KOPT-K1 (cell line): ENCODE measurements around the gene VAPB.

Experiments
- H3K27ac ChIP-seq: fragments of 200-600 bp; sonication (generic); 2 replicates; pipeline ENCODE4 v1.5.1; 2016; ENCODE audit warnings: antibody characterized with exemption, mild to moderate bottlenecking, low read depth, low read length; ENCODE audit not compliant: poor library complexity, severe bottlenecking
- H3K36me3 ChIP-seq: fragments of 200-600 bp; sonication (generic); 2 replicates; pipeline ENCODE4 v1.5.1; 2017; ENCODE audit warnings: antibody characterized with exemption, mild to moderate bottlenecking, low read length, moderate library complexity; ENCODE audit not compliant: insufficient read depth
- H3K9me3 ChIP-seq: fragments of 200-600 bp; sonication (generic); 2 replicates; pipeline ENCODE4 v1.5.1; 2017; ENCODE audit warnings: antibody characterized with exemption, low read length, mild to moderate bottlenecking; ENCODE audit not compliant: insufficient read depth, poor library complexity, severe bottlenecking

Gene VAPB

GRCh38 chr20:58392286-58392685 lies 3.3 kb downstream of the VAPB start:
- H3K9me3 ChIP-seq = no peaks in the 10 kb centered on the region
- peaks cover 40% of the 10 kb centered on the region for H3K36me3 ChIP-seq
- H3K27ac ChIP-seq = no peak overlapping the region

GRCh38 chr20:58393299-58393698 lies 4.3 kb downstream of the VAPB start:
- H3K36me3 ChIP-seq = peaks cover 40% of the 10 kb centered on the region

GRCh38 chr20:58394801-58395200 lies 5.8 kb downstream of the VAPB start:
- Histone ChIP-seq H3K27ac (no peak overlapping the region), H3K9me3 (no peaks in the 10 kb centered on the region), H3K36me3 (peaks cover 43% of the 10 kb centered on the region)

More at GRCh38 chr20:58393299-58393698, 4.3 kb downstream of the VAPB start:
- Histone ChIP-seq H3K27ac (no peak overlapping the region), H3K9me3 (no peaks in the 10 kb centered on the region)

GRCh38 chr20:58395604-58396003 lies 6.6 kb downstream of the VAPB start:
- no peaks in the 10 kb centered on the region for H3K9me3 ChIP-seq
- no peak overlapping the region for H3K27ac ChIP-seq
- peaks cover 39% of the 10 kb centered on the region for H3K36me3 ChIP-seq

- no peaks in the 10 kb centered on the region for H3K9me3 ChIP-seq
- H3K36me3 ChIP-seq = peaks cover 21% of the 10 kb centered on the region
- no peak overlapping the region for H3K27ac ChIP-seq
Observed at GRCh38 chr20:58397429-58397828, 8.4 kb downstream of the VAPB start.

- H3K36me3 ChIP-seq = peaks cover 15% of the 10 kb centered on the region
- H3K27ac ChIP-seq = no peak overlapping the region
- no peaks in the 10 kb centered on the region for H3K9me3 ChIP-seq
Observed at GRCh38 chr20:58398254-58398653, 9.2 kb downstream of the VAPB start.

GRCh38 chr20:58399926-58400325 lies 10.9 kb downstream of the VAPB start:
- Histone ChIP-seq H3K36me3 (peaks cover 5% of the 10 kb centered on the region; the same call in 1 of the 2 replicates), H3K9me3 (no peaks in the 10 kb centered on the region), H3K27ac (no peak overlapping the region)

GRCh38 chr20:58401162-58401561 lies 12.1 kb downstream of the VAPB start:
- Histone ChIP-seq H3K27ac (no peak overlapping the region), H3K9me3 (no peaks in the 10 kb centered on the region), H3K36me3 (peaks cover 5% of the 10 kb centered on the region; the same call in 1 of the 2 replicates)

GRCh38 chr20:58402305-58402704 lies 13.3 kb downstream of the VAPB start:
- H3K36me3 ChIP-seq = 0 out of 2 replicates have a peak, but pooled peaks cover 5% of the 10 kb centered on the region
- H3K27ac ChIP-seq = no peak overlapping the region

DNA sequence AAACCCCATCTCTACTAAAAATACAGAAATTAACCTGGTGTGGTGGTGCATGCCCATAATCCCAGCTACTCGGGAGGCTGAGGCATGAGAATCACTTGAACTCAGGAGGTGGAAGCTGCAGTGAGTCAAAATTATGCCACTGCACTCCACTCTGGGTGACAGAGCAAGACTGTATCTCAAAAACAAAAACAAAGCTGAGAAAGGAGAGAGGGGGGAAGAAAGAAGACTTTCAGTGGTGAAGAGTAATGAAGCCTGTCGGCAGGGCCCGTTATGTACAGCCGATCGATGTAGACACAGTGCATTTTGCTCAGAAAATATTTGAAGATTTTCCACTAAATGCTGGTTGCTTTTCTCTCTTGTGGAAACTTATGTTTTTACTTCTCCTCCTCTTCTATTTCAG lies 13.8 kb downstream of the VAPB start:
- H3K27ac ChIP-seq = no peak overlapping the region
- H3K9me3 ChIP-seq = no peaks in the 10 kb centered on the region
- 0 out of 2 replicates have a peak, but pooled peaks cover 5% of the 10 kb centered on the region for H3K36me3 ChIP-seq

More at GRCh38 chr20:58402305-58402704, 13.3 kb downstream of the VAPB start:
- H3K9me3 ChIP-seq = no peaks in the 10 kb centered on the region

- Histone ChIP-seq H3K9me3 (no peaks in the 10 kb centered on the region), H3K27ac (no peak overlapping the region), H3K36me3 (0 out of 2 replicates have a peak, but pooled peaks cover 5% of the 10 kb centered on the region)
Observed at GRCh38 chr20:58403272-58403671, 14.2 kb downstream of the VAPB start.

- no peak overlapping the region for H3K27ac ChIP-seq
- peaks cover 2% of the 10 kb centered on the region for H3K9me3 ChIP-seq
- H3K36me3 ChIP-seq = peaks cover under 1% of the 10 kb centered on the region; the same call in 1 of the 2 replicates
Observed at GRCh38 chr20:58405504-58406291, 16.7 kb downstream of the VAPB start.

- Histone ChIP-seq H3K36me3 (peaks cover 7% of the 10 kb centered on the region; the same call in 1 of the 2 replicates), H3K27ac (no peak overlapping the region), H3K9me3 (peaks cover 7% of the 10 kb centered on the region)
Observed at GRCh38 chr20:58406422-58407001, 17.5 kb downstream of the VAPB start.

- Histone ChIP-seq H3K27ac (no peak overlapping the region), H3K36me3 (peaks cover 7% of the 10 kb centered on the region; the same call in 1 of the 2 replicates), H3K9me3 (peaks cover 7% of the 10 kb centered on the region)
Observed at GRCh38 chr20:58407201-58407873, 18.3 kb downstream of the VAPB start.

DNA sequence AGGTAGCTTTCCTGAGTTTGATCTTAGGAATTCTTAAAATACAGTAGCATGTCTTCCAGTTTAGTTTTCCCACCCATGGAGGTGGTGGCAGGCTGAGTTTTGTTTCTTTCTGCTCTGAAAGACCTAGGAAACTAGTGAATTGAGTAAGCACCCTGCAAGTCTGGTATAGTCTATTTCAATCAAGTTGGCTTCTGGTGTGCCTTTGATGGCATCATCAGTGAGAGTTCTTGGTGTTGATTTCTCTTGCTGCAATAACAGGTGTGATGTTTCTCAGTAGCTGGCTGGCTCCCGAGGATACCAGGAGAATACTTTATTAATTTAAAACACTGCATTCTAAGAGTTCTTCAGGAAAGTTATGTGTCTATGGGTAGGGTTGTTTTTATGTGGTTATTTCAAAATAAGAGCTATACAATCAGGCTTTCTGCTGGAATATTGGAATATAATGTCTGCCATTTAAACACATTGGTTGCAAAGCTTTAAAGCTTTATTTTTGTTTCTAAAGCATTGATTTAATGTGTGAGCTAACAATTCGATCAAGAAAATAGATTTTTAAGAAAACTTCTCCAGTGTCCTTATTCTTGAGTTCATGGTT lies 19.0 kb downstream of the VAPB start:
- Histone ChIP-seq H3K36me3 (peaks cover 7% of the 10 kb centered on the region; the same call in 1 of the 2 replicates), H3K9me3 (peaks cover 7% of the 10 kb centered on the region), H3K27ac (no peak overlapping the region)
